GM12878 (cell line): ENCODE results near the gene LMNTD2. TPM values are rescaled to one million over a fixed set of nuclear protein-coding genes. Genes with fewer than 3 reads are reported as not detected.

ENCODE experiments used
- ATAC-seq: fragments of 200-7000 bp; cut with Tn5 transposase; 3 replicates; pipeline ENCODE4 v1.9.1; 2020; ENCODE audit warnings: mild to moderate bottlenecking, moderate library complexity
- BruUV-seq: library from RNA; stranded (reverse); fragments of 400-500 nt; replicated peaks from 2 replicates; lab custom pipeline; 2021; lab: Mats Ljungman, UMichigan
- CTCF ChIA-PET: fragments of 300-600 bp; sonication (Branson Sonifier 250); formaldehyde crosslinking; extraction: SDS; loops from one replicate; lab custom pipeline; 2021; ENCODE audit warnings: inconsistent platforms; lab: Yijun Ruan, JAX
- POLR2A ChIA-PET: fragments of 350-600 bp; formaldehyde crosslinking; extraction: SDS; loops from one replicate; lab custom pipeline; 2021; ENCODE audit warnings: inconsistent platforms; lab: Charles Lee
- RAD21 ChIA-PET: fragments of 300-600 bp; sonication (Branson Sonifier 250); formaldehyde crosslinking; loops from one replicate; lab custom pipeline; 2023; ENCODE audit warnings: antibody characterized with exemption; ENCODE audit not compliant: unreplicated experiment; lab: Charles Lee
- SMC1A ChIA-PET: fragments of 300-600 bp; sonication (Branson Sonifier 250); formaldehyde crosslinking; loops from one replicate; lab custom pipeline; 2023; ENCODE audit not compliant: unreplicated experiment, uncharacterized antibody; lab: Charles Lee
- DNase-seq: peaks from one replicate; pipeline ENCODE4 v3.0.0-alpha.2; 2011; ENCODE audit warnings: low read depth, low spot score
- FAIRE-seq: peaks from 3 replicates; lab custom pipeline; 2011; peaks lifted over from hg19 to GRCh38; lab: Jason Lieb, UNC
- H2AFZ ChIP-seq: 2 replicates; pipeline ENCODE4 v1.6.0; 2011; ENCODE audit warnings: low read depth, low read length, control low read depth; ENCODE audit not compliant: control insufficient read depth
- H3K27ac ChIP-seq: 2 replicates; pipeline ENCODE4 v1.5.1; 2011; ENCODE audit warnings: control low read depth; ENCODE audit not compliant: control insufficient read depth, insufficient read depth
- H3K27me3 ChIP-seq, 2 experiments: replicated peaks in 1 of 2; 2 replicates each; pipeline versions ENCODE4 v1.6.0 to v1.6.1; 2011; ENCODE audit warnings: low read length in 1 of 2; ENCODE audit not compliant: control insufficient read depth in 2 of 2, insufficient read depth in 2 of 2
- H3K36me3 ChIP-seq, 2 experiments: 2 replicates each; pipeline ENCODE4 v1.5.1; 2011; ENCODE audit warnings: low read length in 1 of 2; ENCODE audit not compliant: control insufficient read depth in 2 of 2, insufficient read depth in 2 of 2
- H3K4me1 ChIP-seq: 2 replicates; pipeline ENCODE4 v1.6.1; 2011; ENCODE audit warnings: mild to moderate bottlenecking, low read length, moderate library complexity, mixed read lengths; ENCODE audit not compliant: control insufficient read depth, insufficient read depth
- H3K4me2 ChIP-seq: 2 replicates; pipeline ENCODE4 v1.6.0; 2011; ENCODE audit warnings: control low read depth; ENCODE audit not compliant: control insufficient read depth, insufficient read depth
- H3K4me3 ChIP-seq: fragments of 200-600 bp; sonication (generic); 2 replicates; pipeline ENCODE4 v1.5.1; 2016
- H3K79me2 ChIP-seq: 2 replicates; pipeline ENCODE4 v1.6.0; 2011; ENCODE audit warnings: low read length; ENCODE audit not compliant: control insufficient read depth, insufficient read depth
- H3K9ac ChIP-seq: 2 replicates; pipeline ENCODE4 v1.8.0; 2011; ENCODE audit warnings: low read length, control low read depth, mixed read lengths; ENCODE audit not compliant: control insufficient read depth, insufficient read depth
- H3K9me3 ChIP-seq: replicated peaks from 3 replicates; pipeline ENCODE4 v1.5.1; 2011; ENCODE audit warnings: mild to moderate bottlenecking, low read length; ENCODE audit not compliant: control insufficient read depth, insufficient read depth
- H4K20me1 ChIP-seq: 2 replicates; pipeline ENCODE4 v1.6.0; 2011; ENCODE audit not compliant: control insufficient read depth, insufficient read depth
- BACH1 ChIP-seq: fragments of 450-650 bp; IDR thresholded peaks from 2 replicates; pipeline ENCODE4 v1.6.1; 2017; ENCODE audit warnings: mild to moderate bottlenecking, borderline replicate concordance
- CBFB ChIP-seq: IDR thresholded peaks from 2 replicates; pipeline ENCODE4 v1.6.1; 2016; ENCODE audit warnings: antibody characterized with exemption, low read depth
- CREB1 ChIP-seq: IDR thresholded peaks from 2 replicates; pipeline ENCODE4 v1.6.1; 2012; ENCODE audit warnings: low read depth, mild to moderate bottlenecking, inconsistent platforms
- EZH2 ChIP-seq: IDR thresholded peaks from 2 replicates; pipeline ENCODE4 v1.6.1; 2012; ENCODE audit warnings: low read depth, mild to moderate bottlenecking, control low read depth, inconsistent platforms, low read length, borderline replicate concordance; ENCODE audit not compliant: control insufficient read depth
- FOXM1 ChIP-seq: IDR thresholded peaks from 2 replicates; pipeline ENCODE4 v1.6.1; 2012; ENCODE audit warnings: low read depth, mild to moderate bottlenecking, inconsistent platforms, low read length, moderate library complexity
- GATAD2B ChIP-seq: fragments of 450-650 bp; conservative IDR thresholded peaks from 2 replicates; pipeline ENCODE4 v1.6.1; 2017; ENCODE audit warnings: low read depth, mild to moderate bottlenecking, moderate library complexity
- HDGF ChIP-seq: fragments of 450-650 bp; IDR thresholded peaks from 2 replicates; pipeline ENCODE4 v1.6.1; 2016; ENCODE audit warnings: antibody characterized with exemption
- NFXL1 ChIP-seq: fragments of 450-650 bp; IDR thresholded peaks from 2 replicates; pipeline ENCODE4 v1.6.1; 2017; ENCODE audit warnings: antibody characterized with exemption, mild to moderate bottlenecking, borderline replicate concordance
- NRF1 ChIP-seq: conservative IDR thresholded peaks from 2 replicates; pipeline ENCODE4 v1.6.1; 2011; ENCODE audit warnings: mild to moderate bottlenecking, low read depth, low read length, improper control_type of control experiment
- PKNOX1 ChIP-seq: fragments of 450-650 bp; IDR thresholded peaks from 2 replicates; pipeline ENCODE4 v1.6.1; 2016; ENCODE audit warnings: mild to moderate bottlenecking
- PML ChIP-seq: IDR thresholded peaks from 2 replicates; pipeline ENCODE4 v1.6.1; 2012; ENCODE audit warnings: low read length, inconsistent platforms
- POU2F2 ChIP-seq: IDR thresholded peaks from 3 replicates; pipeline ENCODE4 v1.6.1; 2011; ENCODE audit warnings: low read depth, mild to moderate bottlenecking, low read length, borderline replicate concordance
- RAD21 ChIP-seq: IDR thresholded peaks from 2 replicates; pipeline ENCODE4 v1.6.1; 2011; ENCODE audit warnings: mild to moderate bottlenecking, low read depth, low read length, moderate library complexity; ENCODE audit not compliant: insufficient read depth
- RB1 ChIP-seq: fragments of 450-650 bp; formaldehyde crosslinking; IDR thresholded peaks from 2 replicates; pipeline ENCODE4 v1.6.1; 2017; ENCODE audit warnings: mild to moderate bottlenecking, borderline replicate concordance
- RCOR1 ChIP-seq: conservative IDR thresholded peaks from 2 replicates; pipeline ENCODE4 v1.6.1; 2012; ENCODE audit warnings: low read depth, low read length, improper control_type of control experiment
- SMC3 ChIP-seq: IDR thresholded peaks from 2 replicates; pipeline ENCODE4 v1.6.1; 2011; ENCODE audit warnings: low read length, improper control_type of control experiment, borderline replicate concordance
- STAT3 ChIP-seq: IDR thresholded peaks from 2 replicates; pipeline ENCODE4 v1.6.1; 2011; ENCODE audit warnings: low read depth, low read length, improper control_type of control experiment
- YY1 ChIP-seq: IDR thresholded peaks from 2 replicates; pipeline ENCODE4 v1.6.1; 2011; ENCODE audit warnings: low read depth, mild to moderate bottlenecking, low read length
- ZNF622 ChIP-seq: fragments of 450-650 bp; IDR thresholded peaks from 2 replicates; pipeline ENCODE4 v1.6.1; 2017; ENCODE audit warnings: mild to moderate bottlenecking, inconsistent platforms
- WGBS: methylation state at CpG from one replicate; pipeline ENCODE4 v1.1.6; 2016; ENCODE audit warnings: low lambda C conversion rate; ENCODE audit not compliant: insufficient replicate concordance, insufficient coverage; ENCODE audit errors: missing lambda C conversion rate; 5-methylcytosine and 5-hydroxymethylcytosine counted together
- in situ Hi-C: fragments of 300-500 bp; cut with MboI; formaldehyde crosslinking; loops from 9 replicates; pipeline ENCODE4 v1.14.3; 2018; ENCODE audit warnings: mixed read lengths
- intact Hi-C: fragments of 100-400 bp; cut with micrococcal nuclease; formaldehyde crosslinking; loops from one replicate; pipeline ENCODE4 v1.14.2; 2022; ENCODE audit not compliant: unreplicated experiment
- polyA plus RNA-seq, 11 experiments: library from polyadenylated mRNA; depleted of rRNA in 4 of 11; unstranded in 6 of 11; stranded (reverse) in 5 of 11; fragments of >200 nt; fragmentation: Nextera tagmentation in 4 of 11; fragmentation: Illumina TruSeq in 1 of 11; extraction: Ambion mirVana in 4 of 11; extraction: Trizol in 1 of 11; gene quantifications; 1 replicate in 1 of 11; 2 replicates in 10 of 11; pipeline versions ENCODE4 v1.2.1 to v1.2.3, GENCODE V29; 2011 to 2016; ENCODE audit warnings: inconsistent platforms in 2 of 11, missing spikeins in 2 of 11, low read depth in 1 of 11
- total RNA-seq, 4 experiments: library from RNA; depleted of rRNA in 3 of 4; stranded (reverse); fragments of >200 nt in 3 of 4; fragmentation: Illumina TruSeq in 1 of 4; extraction: Trizol in 1 of 4; gene quantifications; 2 replicates each; pipeline versions ENCODE4 v1.2.1 to v1.2.3, GENCODE V29; 2013 to 2021

LMNTD2 gene
- total and polyA plus RNA-seq, 10 of the 15 experiments (the other 5 are each of a cell fraction or from before 2014, with no cell fraction given), result 0.22 to 4.1 (median 1.3) TPM; not detected in 2

- no peak for TF ChIP-seq HDGF
- no peak for TF ChIP-seq SMC3
- TF ChIP-seq NFXL1, result no peak
- TF ChIP-seq NRF1, result no peak
- no peak for TF ChIP-seq PML
- no peak for TF ChIP-seq RB1
- no peak for TF ChIP-seq YY1
- TF ChIP-seq POU2F2, result no peak
Measured at GRCh38 chr11:587978-588380, 27.4 kb upstream of the LMNTD2 start (continued).

DNA sequence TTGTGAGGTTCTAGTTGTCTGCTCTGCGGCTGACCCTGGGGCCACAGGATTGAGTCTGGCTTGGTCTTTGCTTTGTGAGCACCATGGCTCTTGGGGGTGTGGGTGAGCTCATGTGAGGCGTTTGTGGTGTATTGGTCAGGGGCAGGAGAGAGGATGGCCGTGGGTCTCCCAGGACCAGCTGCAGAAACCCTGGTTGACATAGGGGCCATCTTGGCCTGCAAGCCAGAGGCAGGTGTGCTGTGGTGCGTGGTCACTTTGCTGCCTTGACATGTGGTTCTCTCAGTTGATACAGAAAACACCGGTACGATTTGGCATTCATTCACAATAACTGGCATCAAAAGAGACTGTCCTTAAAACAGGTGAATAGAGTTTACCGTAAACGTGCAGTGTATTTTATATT, 27.0 kb upstream of the LMNTD2 start:
- no TSS peak for BruUV-seq
- in situ Hi-C loops, result no loop called here
- Histone ChIP-seq H3K9ac (no peak overlapping the region), H3K27me3 (no peaks in the 10 kb centered on the region), H3K4me1 (no peaks in the 10 kb centered on the region), H4K20me1 (no peaks in the 10 kb centered on the region), H3K36me3 (peaks cover 25 to 39% of the 10 kb centered on the region in 2 experiments), H3K9me3 (no peaks in the 10 kb centered on the region), H3K79me2 (no peaks in the 10 kb centered on the region), H3K4me2 (no peak overlapping the region), H3K27ac (no peak overlapping the region), H3K4me3 (no peak overlapping the region), H2AFZ (no peak overlapping the region)
- ATAC-seq, result no peak
- no peak for TF ChIP-seq GATAD2B
- no peak for TF ChIP-seq RAD21
- no peak for TF ChIP-seq EZH2
- no peak for TF ChIP-seq ZNF622
- TF ChIP-seq PKNOX1, result no peak
- TF ChIP-seq BACH1, result no peak
- TF ChIP-seq RCOR1, result no peak
- no peak for TF ChIP-seq CREB1
- TF ChIP-seq STAT3, result no peak
- no peak for TF ChIP-seq CBFB
- no peak for TF ChIP-seq FOXM1
- WGBS, result 98% methylated on average over 8 of the region's 8 CpGs
- no peak for FAIRE-seq
- intact Hi-C loops, result no loop called here
- ChIA-PET SMC1A (no interaction called here), CTCF (no interaction called here), RAD21 (no interaction called here), POLR2A (interaction anchor here (0.6 to 1.1 kb wide), 2 partner anchors 158 to 1210 kb away, joined by 3 to 5 read pairs; no protein-coding TSS in a partner anchor)
- no peak for DNase-seq
